H9 (cell line): ENCODE measurements around the gene ATP6V0A4. TPM values are rescaled to one million over a fixed set of nuclear protein-coding genes. Genes with fewer than 3 reads are reported as not detected.

Experiments used
- DNase-seq: peaks from one replicate; pipeline ENCODE4 v3.0.0-alpha.2; 2017
- H2AFZ ChIP-seq: one replicate; pipeline ENCODE4 v1.6.1; 2013; ENCODE audit warnings: mild to moderate bottlenecking, low read length, control low read depth, moderate library complexity
- H2AK5ac ChIP-seq: 2 replicates; pipeline ENCODE4 v1.6.1; 2013; ENCODE audit warnings: low read length, control low read depth, mixed read lengths; ENCODE audit not compliant: insufficient read length
- H2BK120ac ChIP-seq: one replicate; pipeline ENCODE4 v1.6.1; 2013; ENCODE audit warnings: low read depth, mild to moderate bottlenecking, low read length, control low read depth, inconsistent platforms; ENCODE audit not compliant: poor library complexity, severe bottlenecking
- H2BK12ac ChIP-seq: 2 replicates; pipeline ENCODE4 v1.6.1; 2013; ENCODE audit warnings: low read length, control low read depth, mixed read lengths, low read depth; ENCODE audit not compliant: insufficient read length
- H2BK15ac ChIP-seq: 2 replicates; pipeline ENCODE4 v1.6.1; 2013; ENCODE audit warnings: low read depth, low read length, control low read depth
- H2BK20ac ChIP-seq: one replicate; pipeline ENCODE4 v1.6.1; 2013; ENCODE audit warnings: low read depth, mild to moderate bottlenecking, low read length, control low read depth, inconsistent platforms; ENCODE audit not compliant: poor library complexity, severe bottlenecking
- H2BK5ac ChIP-seq: 2 replicates; pipeline ENCODE4 v1.6.1; 2013; ENCODE audit warnings: low read length, control low read depth, mixed read lengths; ENCODE audit not compliant: insufficient read length
- H3K14ac ChIP-seq: 2 replicates; pipeline ENCODE4 v1.6.1; 2013; ENCODE audit warnings: low read length, control low read depth; ENCODE audit not compliant: insufficient read depth
- H3K18ac ChIP-seq: 2 replicates; pipeline ENCODE4 v1.6.1; 2013; ENCODE audit warnings: low read depth, mild to moderate bottlenecking, mixed read lengths, low read length, control low read depth; ENCODE audit not compliant: insufficient read length
- H3K23ac ChIP-seq: 2 replicates; pipeline ENCODE4 v1.6.1; 2013; ENCODE audit warnings: low read length, control low read depth, mixed read lengths, low read depth; ENCODE audit not compliant: insufficient read length
- H3K23me2 ChIP-seq: 2 replicates; pipeline ENCODE4 v1.6.1; 2013; ENCODE audit warnings: low read depth, mild to moderate bottlenecking, mixed read lengths, low read length, control low read depth; ENCODE audit not compliant: insufficient read length, poor library complexity, severe bottlenecking
- H3K27ac ChIP-seq: 2 replicates; pipeline ENCODE4 v1.5.1; 2013; ENCODE audit warnings: low read length, control low read depth, mixed read lengths, low read depth; ENCODE audit not compliant: insufficient read length
- H3K27me3 ChIP-seq: 2 replicates; pipeline ENCODE4 v1.6.1; 2013; ENCODE audit warnings: low read length, control low read depth, inconsistent platforms; ENCODE audit not compliant: insufficient read depth
- H3K4ac ChIP-seq: 2 replicates; pipeline ENCODE4 v1.6.1; 2013; ENCODE audit warnings: low read depth, mild to moderate bottlenecking, control low read depth, inconsistent platforms, low read length, moderate library complexity
- H3K4me1 ChIP-seq: 2 replicates; pipeline ENCODE4 v1.6.1; 2013; ENCODE audit warnings: low read length, control low read depth, inconsistent platforms; ENCODE audit not compliant: insufficient read depth
- H3K4me2 ChIP-seq: 2 replicates; pipeline ENCODE4 v1.6.1; 2013; ENCODE audit warnings: low read length, control low read depth, mixed read lengths; ENCODE audit not compliant: insufficient read length, insufficient read depth
- H3K56ac ChIP-seq: 2 replicates; pipeline ENCODE4 v1.6.1; 2013; ENCODE audit warnings: low read depth, mild to moderate bottlenecking, mixed read lengths, low read length, control low read depth; ENCODE audit not compliant: insufficient read length
- H3K79me1 ChIP-seq: 2 replicates; pipeline ENCODE4 v1.6.1; 2013; ENCODE audit warnings: low read depth, mild to moderate bottlenecking, moderate library complexity, low read length, control low read depth, inconsistent platforms; ENCODE audit not compliant: insufficient read depth, poor library complexity, severe bottlenecking
- H3K79me2 ChIP-seq: 2 replicates; pipeline ENCODE4 v1.6.1; 2013; ENCODE audit warnings: low read length, control low read depth, inconsistent platforms; ENCODE audit not compliant: insufficient read depth
- H3K9ac ChIP-seq: 2 replicates; pipeline ENCODE4 v1.6.1; 2013; ENCODE audit warnings: low read length, control low read depth, mixed read lengths; ENCODE audit not compliant: insufficient read length; ENCODE audit errors: extremely low read depth
- H3K9me3 ChIP-seq: one replicate; pipeline ENCODE4 v1.6.1; 2013; ENCODE audit warnings: low read depth, low read length, inconsistent platforms; ENCODE audit not compliant: control insufficient read depth
- H3T11ph ChIP-seq: one replicate; pipeline ENCODE4 v1.6.1; 2013; ENCODE audit warnings: mild to moderate bottlenecking, low read length, control low read depth, inconsistent platforms
- H4K20me1 ChIP-seq: one replicate; pipeline ENCODE4 v1.6.1; 2013; ENCODE audit not compliant: control insufficient read depth, insufficient read length, insufficient read depth
- H4K5ac ChIP-seq: 2 replicates; pipeline ENCODE4 v1.6.1; 2013; ENCODE audit warnings: low read depth, mild to moderate bottlenecking, mixed read lengths, low read length, control low read depth; ENCODE audit not compliant: insufficient read length
- H4K8ac ChIP-seq: replicated peaks from 2 replicates; pipeline ENCODE4 v1.6.1; 2013; ENCODE audit warnings: low read length, control low read depth, mixed read lengths, low read depth; ENCODE audit not compliant: insufficient read length
- H4K91ac ChIP-seq: 2 replicates; pipeline ENCODE4 v1.6.1; 2013; ENCODE audit warnings: low read depth, mild to moderate bottlenecking, moderate library complexity, mixed read lengths, low read length, control low read depth; ENCODE audit not compliant: insufficient read length
- H3K27ac Mint-ChIP-seq, 3 experiments: 2 replicates in 2 of 3; 3 replicates in 1 of 3; pipeline ENCODE4 v1.8.0; 2020 to 2021; ENCODE audit warnings: mixed read lengths in 3 of 3, mild to moderate bottlenecking in 1 of 3, moderate library complexity in 1 of 3
- H3K27me3 Mint-ChIP-seq: 2 replicates; pipeline ENCODE4 v1.8.0; 2021; ENCODE audit warnings: low read depth, mild to moderate bottlenecking, moderate library complexity, mixed read lengths
- H3K36me3 Mint-ChIP-seq, 3 experiments: 2 replicates in 2 of 3; 3 replicates in 1 of 3; pipeline ENCODE4 v1.8.0; 2020 to 2021; ENCODE audit warnings: low read depth in 3 of 3, mixed read lengths in 3 of 3; ENCODE audit not compliant: insufficient read depth in 1 of 3
- H3K4me1 Mint-ChIP-seq, 2 experiments: 2 replicates each; pipeline ENCODE4 v1.8.0; 2020; ENCODE audit warnings: mixed read lengths in 2 of 2
- H3K4me3 Mint-ChIP-seq, 2 experiments: 2 replicates in 1 of 2; 3 replicates in 1 of 2; pipeline ENCODE4 v1.8.0; 2020 to 2021; ENCODE audit warnings: mild to moderate bottlenecking in 2 of 2, mixed read lengths in 2 of 2, moderate library complexity in 1 of 2
- H3K9me3 Mint-ChIP-seq, 2 experiments: 2 replicates in 1 of 2; 3 replicates in 1 of 2; pipeline ENCODE4 v1.8.0; 2020; ENCODE audit warnings: mild to moderate bottlenecking in 2 of 2, mixed read lengths in 2 of 2, moderate library complexity in 1 of 2
- CTCF ChIP-seq: fragments of 200-600 bp; sonication (generic); conservative IDR thresholded peaks from 3 replicates; pipeline ENCODE4 v1.8.0; 2021; ENCODE audit warnings: antibody characterized with exemption, mild to moderate bottlenecking
- WGBS: extraction: QIAGEN DNeasy Blood & Tissue Kit; methylation state at CpG from one replicate; pipeline ENCODE4 v1.1.7; 2013; ENCODE audit warnings: missing lambda C conversion rate, low lambda C conversion rate, mixed read lengths; ENCODE audit not compliant: insufficient read length; ENCODE audit errors: extremely low coverage; 5-methylcytosine and 5-hydroxymethylcytosine counted together
- total RNA-seq: library from RNA; stranded (reverse); gene quantifications from 2 replicates; pipeline ENCODE4 v1.2.1, GENCODE V29; 2021

ATP6V0A4 gene
- total RNA-seq, 1 experiment from 2014 or later: 0.79 TPM

- no peak overlapping the region for H4K5ac ChIP-seq
- no peak overlapping the region for H2BK5ac ChIP-seq
- H3K9ac ChIP-seq: no peak overlapping the region
- no peaks in the 10 kb centered on the region for H3K23me2 ChIP-seq
- H3K79me2 ChIP-seq: no peaks in the 10 kb centered on the region
- H2BK120ac ChIP-seq: no peak overlapping the region
- H3K9me3 Mint-ChIP-seq: no peaks in the 10 kb centered on the region
- no peak overlapping the region for H3T11ph ChIP-seq
- no peaks in the 10 kb centered on the region for H3K79me1 ChIP-seq
- H3K4me1 Mint-ChIP-seq: 0 out of 4 replicates have a peak, but pooled peaks cover 0 to 5% of the 10 kb centered on the region in 2 experiments
- no peak overlapping the region for H3K14ac ChIP-seq
- H2AFZ ChIP-seq: no peak overlapping the region
- H4K20me1 ChIP-seq: no peaks in the 10 kb centered on the region
- no peak overlapping the region for H2BK12ac ChIP-seq
- no peak overlapping the region for H3K4me2 ChIP-seq
- no peak overlapping the region for H3K23ac ChIP-seq
- H3K4me3 Mint-ChIP-seq: no peak overlapping the region
- H3K27ac ChIP-seq: no peak overlapping the region
- no CpG with 5 or more reads among the region's 7 CpGs for WGBS
- H3K4ac ChIP-seq: no peak overlapping the region
- H3K36me3 Mint-ChIP-seq: no peaks in the 10 kb centered on the region
- no peaks in the 10 kb centered on the region for H3K4me1 ChIP-seq
- no peak for TF ChIP-seq CTCF
- no peak overlapping the region for H3K18ac ChIP-seq
- no peak overlapping the region for H3K56ac ChIP-seq
- 0 out of 7 replicates have a peak overlapping the region, but pooled peaks of 1 of the 3 experiments have one; percentile 44 for H3K27ac Mint-ChIP-seq
- H3K9me3 ChIP-seq: no peaks in the 10 kb centered on the region
- no peaks in the 10 kb centered on the region for H3K27me3 Mint-ChIP-seq
- no peak overlapping the region for H2BK20ac ChIP-seq
- no peak overlapping the region for H4K8ac ChIP-seq
- H3K27me3 ChIP-seq: no peaks in the 10 kb centered on the region
- no peak overlapping the region for H2BK15ac ChIP-seq
- H4K91ac ChIP-seq: no peak overlapping the region
- no peak for DNase-seq
- H2AK5ac ChIP-seq: no peak overlapping the region
Observed at GRCh38 chr7:138713191-138713590, 84.8 kb downstream of the ATP6V0A4 start.
